GM23338 (cell line): ENCODE measurements around the gene SLC35D1. TPM values are rescaled to one million over a fixed set of nuclear protein-coding genes. Genes with fewer than 3 reads are reported as not detected.

Experiments used
- ATAC-seq: fragments of 200-7000 bp; cut with Tn5 transposase; 3 replicates; pipeline ENCODE4 v1.9.1; 2020
- DNase-seq: peaks from one replicate; pipeline ENCODE4 v3.0.0-alpha.2; 2015; ENCODE audit warnings: low spot score
- H2AFZ ChIP-seq: fragments of 200-600 bp; sonication (generic); 2 replicates; pipeline ENCODE4 v1.8.0; 2016; ENCODE audit warnings: antibody characterized with exemption, mild to moderate bottlenecking, moderate library complexity
- H3F3A ChIP-seq: fragments of 200-600 bp; sonication (generic); replicated peaks from 2 replicates; pipeline ENCODE4 v1.8.0; 2017; ENCODE audit warnings: antibody characterized with exemption, mixed run types, low read depth
- H3K27ac ChIP-seq: fragments of 200-600 bp; sonication (generic); 2 replicates; pipeline ENCODE4 v1.6.1; 2016; ENCODE audit warnings: low read depth
- H3K27me3 ChIP-seq: fragments of 200-600 bp; sonication (generic); 2 replicates; pipeline ENCODE4 v1.8.0; 2016; ENCODE audit warnings: mild to moderate bottlenecking, mixed run types, moderate library complexity; ENCODE audit not compliant: insufficient read depth
- H3K36me3 ChIP-seq: fragments of 200-600 bp; sonication (generic); 2 replicates; pipeline ENCODE4 v1.8.0; 2016; ENCODE audit warnings: mild to moderate bottlenecking; ENCODE audit not compliant: insufficient read depth
- H3K4me1 ChIP-seq: fragments of 200-600 bp; sonication (generic); 2 replicates; pipeline ENCODE4 v1.8.0; 2016; ENCODE audit warnings: mild to moderate bottlenecking, moderate library complexity; ENCODE audit not compliant: insufficient read depth
- H3K4me2 ChIP-seq: fragments of 200-600 bp; sonication (generic); 2 replicates; pipeline ENCODE4 v1.7.1; 2017; ENCODE audit warnings: mixed run types
- H3K4me3 ChIP-seq: fragments of 200-600 bp; sonication (generic); 2 replicates; pipeline ENCODE4 v1.6.1; 2016; ENCODE audit warnings: mixed run types
- H3K79me2 ChIP-seq: fragments of 200-600 bp; sonication (generic); replicated peaks from 2 replicates; pipeline ENCODE4 v1.8.0; 2017; ENCODE audit warnings: mild to moderate bottlenecking; ENCODE audit not compliant: insufficient read depth
- H3K9me2 ChIP-seq: fragments of 200-600 bp; sonication (generic); 2 replicates; pipeline ENCODE4 v1.8.0; 2017; ENCODE audit not compliant: insufficient read depth
- H4K20me1 ChIP-seq: fragments of 200-600 bp; sonication (generic); replicated peaks from 2 replicates; pipeline ENCODE4 v1.8.0; 2017; ENCODE audit warnings: mild to moderate bottlenecking; ENCODE audit not compliant: insufficient read depth
- H3K27ac Mint-ChIP-seq: 2 replicates; pipeline ENCODE4 v1.8.0; 2020; ENCODE audit warnings: inconsistent platforms, mild to moderate bottlenecking, moderate library complexity, mixed read lengths
- H3K27me3 Mint-ChIP-seq: 3 replicates; pipeline ENCODE4 v1.8.0; 2022; ENCODE audit warnings: low read depth, mild to moderate bottlenecking, moderate library complexity, mixed read lengths, inconsistent platforms; ENCODE audit not compliant: insufficient read depth, poor library complexity
- H3K36me3 Mint-ChIP-seq: 3 replicates; pipeline ENCODE4 v1.8.0; 2021; ENCODE audit warnings: low read depth, mild to moderate bottlenecking, inconsistent platforms, moderate library complexity, mixed read lengths
- H3K4me1 Mint-ChIP-seq: 3 replicates; pipeline ENCODE4 v1.8.0; 2020; ENCODE audit warnings: mild to moderate bottlenecking, inconsistent platforms, mixed read lengths
- H3K4me3 Mint-ChIP-seq: 3 replicates; pipeline ENCODE4 v1.8.0; 2021; ENCODE audit warnings: moderate library complexity, mild to moderate bottlenecking, inconsistent platforms, mixed read lengths
- H3K9me3 Mint-ChIP-seq: 3 replicates; pipeline ENCODE4 v1.8.0; 2020; ENCODE audit warnings: moderate library complexity, mild to moderate bottlenecking, inconsistent platforms, mixed read lengths
- CREB1 ChIP-seq: fragments of 250-450 bp; sonication (Bioruptor Pico); IDR thresholded peaks from 2 replicates; pipeline ENCODE4 v1.5.0; 2020; ENCODE audit warnings: low read depth, mild to moderate bottlenecking, moderate library complexity
- CTCF ChIP-seq, 2 experiments: fragments of 200-600 bp in 1 of 2; sonication (generic) in 1 of 2; conservative IDR thresholded peaks; 2 replicates each; pipeline versions ENCODE4 v1.5.1 to v1.6.1; 2016 to 2017; ENCODE audit warnings: antibody characterized with exemption in 2 of 2, low read depth in 2 of 2, mild to moderate bottlenecking in 2 of 2, moderate library complexity in 1 of 2
- ETS1 ChIP-seq: IDR thresholded peaks from 2 replicates; pipeline ENCODE4 v1.6.1; 2016; ENCODE audit warnings: antibody characterized with exemption
- EZH2phosphoT487 ChIP-seq: fragments of 200-600 bp; sonication (generic); IDR thresholded peaks from one replicate; pipeline ENCODE4 v1.8.1; 2018; ENCODE audit warnings: antibody characterized with exemption; ENCODE audit not compliant: unreplicated experiment
- JUNB ChIP-seq: IDR thresholded peaks from one replicate; pipeline ENCODE4 v1.6.1; 2016; ENCODE audit warnings: antibody characterized with exemption; ENCODE audit not compliant: unreplicated experiment
- NANOG ChIP-seq: IDR thresholded peaks from 2 replicates; pipeline ENCODE4 v1.6.1; 2016; ENCODE audit warnings: antibody characterized with exemption, borderline replicate concordance
- POLR2AphosphoS5 ChIP-seq: IDR thresholded peaks from 2 replicates; pipeline ENCODE4 v1.6.1; 2016; ENCODE audit warnings: antibody characterized with exemption, low read depth
- REST ChIP-seq: IDR thresholded peaks from one replicate; pipeline ENCODE4 v1.6.1; 2018; ENCODE audit warnings: antibody characterized with exemption; ENCODE audit not compliant: unreplicated experiment
- ZNF114 ChIP-seq: fragments of 250-450 bp; sonication (Bioruptor Pico); IDR thresholded peaks from 2 replicates; pipeline ENCODE4 v1.5.0; 2020; ENCODE audit warnings: mild to moderate bottlenecking, moderate library complexity
- polyA plus RNA-seq: library from polyadenylated mRNA; unstranded; fragments of >200 nt; fragmentation: Nextera tagmentation; extraction: Ambion mirVana; gene quantifications from 2 replicates; pipeline ENCODE4 v1.2.1, GENCODE V29; 2016
- total RNA-seq: library from RNA; depleted of rRNA; stranded (reverse); fragments of >200 nt; shearing (Covaris generic); gene quantifications from 2 replicates; pipeline ENCODE4 v1.2.3, GENCODE V29; 2014

SLC35D1 gene
- total and polyA plus RNA-seq, 2 experiments from 2014 or later = 0.68 to 2.8 TPM

GRCh38 chr1:67059346-67059745, 5.4 kb upstream of the SLC35D1 start:
- Histone ChIP-seq H3K4me1 (peaks cover 8% of the 10 kb centered on the region; the same call in 1 of the 2 replicates), H3K4me3 (no peak overlapping the region), H3K36me3 (no peaks in the 10 kb centered on the region), H3K27ac (no peak overlapping the region), H3F3A (no peaks in the 10 kb centered on the region), H4K20me1 (no peaks in the 10 kb centered on the region), H3K9me2 (no peaks in the 10 kb centered on the region), H3K27me3 (no peaks in the 10 kb centered on the region), H2AFZ (no peak overlapping the region), H3K4me2 (no peak overlapping the region), H3K79me2 (no peaks in the 10 kb centered on the region)
- TF ChIP-seq CTCF (conservative IDR thresholded peaks at IDR 0.05; ENCODE audit: low read depth in 2 of 2) = no peak
- no peak for TF ChIP-seq EZH2phosphoT487
- TF ChIP-seq NANOG = no peak
- DNase-seq = no peak
- no peak for ATAC-seq
- Mint-ChIP-seq H3K27me3 (no peaks in the 10 kb centered on the region), H3K9me3 (no peaks in the 10 kb centered on the region; the same call in 2 of the 3 replicates), H3K4me1 (peaks cover 16% of the 10 kb centered on the region), H3K27ac (no peak overlapping the region), H3K4me3 (no peak overlapping the region), H3K36me3 (no peaks in the 10 kb centered on the region; the same call in 2 of the 3 replicates)

GRCh38 chr1:67058761-67059160, 4.8 kb upstream of the SLC35D1 start:
- Histone ChIP-seq H3K36me3 (no peaks in the 10 kb centered on the region), H4K20me1 (no peaks in the 10 kb centered on the region), H3K4me3 (no peak overlapping the region), H3K4me1 (peaks cover 8% of the 10 kb centered on the region; the same call in 1 of the 2 replicates), H3K4me2 (no peak overlapping the region), H3F3A (no peaks in the 10 kb centered on the region), H3K27ac (no peak overlapping the region), H3K79me2 (no peaks in the 10 kb centered on the region), H3K27me3 (no peaks in the 10 kb centered on the region), H3K9me2 (no peaks in the 10 kb centered on the region), H2AFZ (no peak overlapping the region)
- DNase-seq (no peak), ATAC-seq (no peak)
- TF ChIP-seq REST = no peak
- H3K9me3 Mint-ChIP-seq = no peaks in the 10 kb centered on the region; the same call in 2 of the 3 replicates
- H3K4me3 Mint-ChIP-seq = no peak overlapping the region
- H3K27me3 Mint-ChIP-seq = no peaks in the 10 kb centered on the region
- H3K36me3 Mint-ChIP-seq = no peaks in the 10 kb centered on the region; the same call in 2 of the 3 replicates
- H3K27ac Mint-ChIP-seq = no peak overlapping the region
- peaks cover 16% of the 10 kb centered on the region for H3K4me1 Mint-ChIP-seq

DNA sequence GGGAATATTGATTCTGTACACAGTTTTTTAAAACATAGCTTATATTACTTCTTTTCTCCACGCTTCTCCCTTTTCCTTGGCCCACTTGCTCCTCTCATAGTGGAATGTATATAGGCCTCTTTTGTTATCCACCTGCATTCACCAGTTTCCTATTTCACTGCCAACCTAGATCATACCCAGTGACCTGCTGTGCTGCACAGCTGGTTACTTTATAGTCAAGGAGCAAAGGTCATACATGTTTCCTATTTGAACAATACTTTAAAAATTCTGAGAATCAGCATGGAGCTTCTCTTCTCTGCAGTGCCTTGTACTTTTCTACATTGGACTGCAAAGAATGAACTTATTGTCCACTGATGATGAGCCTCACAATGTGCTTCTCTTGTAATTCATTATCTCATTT, 4.3 kb upstream of the SLC35D1 start:
- Histone ChIP-seq H3K27me3 (no peaks in the 10 kb centered on the region), H3K4me2 (no peak overlapping the region)
- no peak overlapping the region for H3K27ac Mint-ChIP-seq

More for the DNA sequence above, 4.3 kb upstream of the SLC35D1 start:
- Mint-ChIP-seq H3K27me3 (no peaks in the 10 kb centered on the region), H3K4me1 (peaks cover 16% of the 10 kb centered on the region), H3K36me3 (no peaks in the 10 kb centered on the region; the same call in 2 of the 3 replicates), H3K9me3 (no peaks in the 10 kb centered on the region; the same call in 2 of the 3 replicates), H3K4me3 (no peak overlapping the region)
- H3K4me1 ChIP-seq = peaks cover 8% of the 10 kb centered on the region; the same call in 1 of the 2 replicates
- no peaks in the 10 kb centered on the region for H4K20me1 ChIP-seq
- ATAC-seq (no peak), DNase-seq (peak; percentile 7)
- no peaks in the 10 kb centered on the region for H3F3A ChIP-seq
- H3K9me2 ChIP-seq = no peaks in the 10 kb centered on the region
- H3K79me2 ChIP-seq = no peaks in the 10 kb centered on the region
- no peak overlapping the region for H3K4me3 ChIP-seq
- no peaks in the 10 kb centered on the region for H3K36me3 ChIP-seq
- TF ChIP-seq JUNB (no peak), ETS1 (no peak), CREB1 (CRISPR knock-in tag) (no peak), CTCF (conservative IDR thresholded peaks at IDR 0.05; ENCODE audit: low read depth in 2 of 2) (no peak), NANOG (no peak), POLR2AphosphoS5 (no peak), ZNF114 (CRISPR knock-in tag) (no peak)
- no peak overlapping the region for H2AFZ ChIP-seq
- no peak overlapping the region for H3K27ac ChIP-seq
